Thyroid gland (tissue), 4 donors: ENCODE results near the gene ZNF474. TPM values are rescaled to one million over a fixed set of nuclear protein-coding genes. Genes with fewer than 3 reads are reported as not detected.

Experiments
- DNase-seq, 2 donors: peaks; one replicate each; pipeline ENCODE4 v3.0.0-alpha.2; 2019
- H3K27ac ChIP-seq, 3 donors: fragments of 200-600 bp; sonication (generic); 1 replicate in 2 of 3; 2 replicates in 1 of 3; pipeline ENCODE4 v1.5.1; 2016 to 2019; ENCODE audit warnings: mild to moderate bottlenecking in 1 of 3, moderate library complexity in 1 of 3
- H3K27me3 ChIP-seq: fragments of 200-600 bp; sonication (generic); one replicate; pipeline ENCODE4 v1.5.1; 2019
- H3K36me3 ChIP-seq, 2 donors: fragments of 200-600 bp; sonication (generic); one replicate each; pipeline ENCODE4 v1.5.1; 2016 to 2019
- H3K4me1 ChIP-seq, 2 donors: fragments of 200-600 bp; sonication (generic); one replicate each; pipeline ENCODE4 v1.5.1; 2017 to 2019
- H3K4me3 ChIP-seq, 3 donors: fragments of 200-600 bp; sonication (generic); replicated peaks in 1 of 3; 1 replicate in 2 of 3; 2 replicates in 1 of 3; pipeline ENCODE4 v1.5.1; 2016; ENCODE audit warnings: mild to moderate bottlenecking in 1 of 3
- H3K9me3 ChIP-seq: fragments of 200-600 bp; sonication (generic); one replicate; pipeline ENCODE4 v1.5.1; 2017
- POLR2A ChIP-seq, 2 donors: fragments of 450-650 bp; IDR thresholded peaks; one replicate each; pipeline ENCODE4 v1.6.1; 2017; ENCODE audit warnings: antibody characterized with exemption in 2 of 2, mild to moderate bottlenecking in 2 of 2, moderate library complexity in 1 of 2
- WGBS, 2 donors: methylation state at CpG; one replicate each; pipeline ENCODE4 v1.1.5; 2017; 5-methylcytosine and 5-hydroxymethylcytosine counted together
- intact Hi-C: fragments of 100-400 bp; cut with DNase I; formaldehyde crosslinking; loops from one replicate; pipeline ENCODE4 v1.15.1; 2023
- total RNA-seq, 4 donors: library from RNA; depleted of rRNA; stranded (reverse); fragments of >200 nt; gene quantifications; one replicate each; pipeline ENCODE4 v1.2.3, GENCODE V29; 2016
- TF ChIP-seq, protein P1 (sequence below), 6 experiments: fragments of 200-600 bp in 3 of 6; fragments of 450-650 bp in 3 of 6; sonication (generic) in 3 of 6; IDR thresholded peaks; one replicate each; pipeline ENCODE4 v1.5.1; 2016 to 2019; ENCODE audit warnings: antibody characterized with exemption in 6 of 6, mild to moderate bottlenecking in 2 of 6, inconsistent platforms in 1 of 6, moderate library complexity in 1 of 6

ZNF474 gene
- total RNA-seq, 4 donors from 2014 or later: 0.33 to 1.5 (median 0.54) TPM; not detected in 1

GRCh38 chr5:122114501-122114900, 14.8 kb upstream of the ZNF474 start:
- Histone ChIP-seq H3K9me3 (no peaks in the 10 kb centered on the region), H3K27me3 (no peaks in the 10 kb centered on the region), H3K27ac (no peak overlapping the region), H3K36me3 (no peaks in the 10 kb centered on the region), H3K4me1 (peaks cover 19 to 25% of the 10 kb centered on the region in 2 donors), H3K4me3 (no peak overlapping the region)
- intact Hi-C loops: no loop called here
- 76 to 88% methylated on average over 2 of the region's 2 CpGs for WGBS, 2 donors
- no peak for TF ChIP-seq POLR2A (IDR thresholded peaks at IDR 0.05)
- TF ChIP-seq, protein P1, sequence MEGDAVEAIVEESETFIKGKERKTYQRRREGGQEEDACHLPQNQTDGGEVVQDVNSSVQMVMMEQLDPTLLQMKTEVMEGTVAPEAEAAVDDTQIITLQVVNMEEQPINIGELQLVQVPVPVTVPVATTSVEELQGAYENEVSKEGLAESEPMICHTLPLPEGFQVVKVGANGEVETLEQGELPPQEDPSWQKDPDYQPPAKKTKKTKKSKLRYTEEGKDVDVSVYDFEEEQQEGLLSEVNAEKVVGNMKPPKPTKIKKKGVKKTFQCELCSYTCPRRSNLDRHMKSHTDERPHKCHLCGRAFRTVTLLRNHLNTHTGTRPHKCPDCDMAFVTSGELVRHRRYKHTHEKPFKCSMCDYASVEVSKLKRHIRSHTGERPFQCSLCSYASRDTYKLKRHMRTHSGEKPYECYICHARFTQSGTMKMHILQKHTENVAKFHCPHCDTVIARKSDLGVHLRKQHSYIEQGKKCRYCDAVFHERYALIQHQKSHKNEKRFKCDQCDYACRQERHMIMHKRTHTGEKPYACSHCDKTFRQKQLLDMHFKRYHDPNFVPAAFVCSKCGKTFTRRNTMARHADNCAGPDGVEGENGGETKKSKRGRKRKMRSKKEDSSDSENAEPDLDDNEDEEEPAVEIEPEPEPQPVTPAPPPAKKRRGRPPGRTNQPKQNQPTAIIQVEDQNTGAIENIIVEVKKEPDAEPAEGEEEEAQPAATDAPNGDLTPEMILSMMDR (IDR thresholded peaks at IDR 0.05): no peak
- DNase-seq: no peak

- H3K27me3 ChIP-seq: no peaks in the 10 kb centered on the region
- no peak for DNase-seq
- H3K4me1 ChIP-seq: peaks cover 46 to 48% of the 10 kb centered on the region in 2 donors
- intact Hi-C loops: no loop called here
- no peaks in the 10 kb centered on the region for H3K36me3 ChIP-seq
- H3K9me3 ChIP-seq: no peaks in the 10 kb centered on the region
- 84 to 86% methylated on average over 1 of the region's 1 CpG for WGBS, 2 donors
- H3K27ac ChIP-seq: peak overlapping the region; percentile 69 to 81 (median 80)
- H3K4me3 ChIP-seq: no peak overlapping the region
- TF ChIP-seq, protein P1 (IDR thresholded peaks at IDR 0.05): no peak
- no peak for TF ChIP-seq POLR2A (IDR thresholded peaks at IDR 0.05)
Measured at GRCh38 chr5:122118356-122118948, 10.9 kb upstream of the ZNF474 start.

- WGBS, 2 donors: 14 to 27% methylated on average over 3 of the region's 3 CpGs
- Histone ChIP-seq H3K4me3 (no peak overlapping the region), H3K27ac (peak overlapping the region; percentile 69 to 81 (median 80)), H3K9me3 (no peaks in the 10 kb centered on the region), H3K4me1 (peaks cover 46 to 49% of the 10 kb centered on the region in 2 donors), H3K27me3 (no peaks in the 10 kb centered on the region), H3K36me3 (no peaks in the 10 kb centered on the region)
- intact Hi-C loops: no loop called here
- DNase-seq: peak; percentile 61 to 62
- TF ChIP-seq, protein P1 (IDR thresholded peaks at IDR 0.05): peak in 1 of 6 experiments; percentile 12
- TF ChIP-seq POLR2A (IDR thresholded peaks at IDR 0.05): peak in 1 of 2 donors; percentile 55
Measured at GRCh38 chr5:122119205-122119604, 10.1 kb upstream of the ZNF474 start.

DNA sequence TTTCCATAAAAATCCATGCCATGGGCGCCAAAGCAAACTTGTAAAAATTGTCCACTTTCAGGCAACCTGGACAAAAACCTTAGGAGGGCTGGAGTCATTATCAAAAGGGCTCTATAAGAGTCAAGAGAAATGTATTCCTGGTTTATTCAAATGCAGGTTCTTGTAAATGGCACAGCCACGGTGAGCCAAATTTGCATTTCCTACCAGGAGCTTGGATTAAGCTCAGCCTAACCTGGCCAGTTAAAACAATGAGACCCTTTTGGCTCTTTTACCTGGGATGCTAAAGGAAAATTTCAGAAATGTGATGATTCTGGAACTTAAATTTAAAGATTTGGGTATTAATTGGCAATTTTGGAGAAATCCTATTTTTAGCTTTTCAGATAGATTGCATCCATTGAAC, 8.9 kb upstream of the ZNF474 start:
- Histone ChIP-seq H3K4me3 (no peak overlapping the region), H3K9me3 (no peaks in the 10 kb centered on the region), H3K27me3 (no peaks in the 10 kb centered on the region), H3K4me1 (peaks cover 46 to 49% of the 10 kb centered on the region in 2 donors), H3K36me3 (no peaks in the 10 kb centered on the region), H3K27ac (peak overlapping the region in 1 of 3 donors; percentile 30)
- DNase-seq: no peak
- 90% methylated on average over 2 of the region's 2 CpGs for WGBS, 2 donors
- TF ChIP-seq, protein P1 (IDR thresholded peaks at IDR 0.05): no peak
- TF ChIP-seq POLR2A (IDR thresholded peaks at IDR 0.05): no peak
- intact Hi-C loops: no loop called here

- no peaks in the 10 kb centered on the region for H3K9me3 ChIP-seq
- WGBS, 2 donors: 84 to 90% methylated on average over 2 of the region's 2 CpGs
- peak overlapping the region in 2 of 3 donors; percentile 60 to 96 for H3K27ac ChIP-seq
- intact Hi-C loops: no loop called here
- peaks cover 46 to 49% of the 10 kb centered on the region in 2 donors for H3K4me1 ChIP-seq
- DNase-seq: peak in 1 of 2 donors; percentile 21
- no peak overlapping the region for H3K4me3 ChIP-seq
- TF ChIP-seq POLR2A (IDR thresholded peaks at IDR 0.05): no peak
- TF ChIP-seq, protein P1 (IDR thresholded peaks at IDR 0.05): no peak
- no peaks in the 10 kb centered on the region for H3K36me3 ChIP-seq
- H3K27me3 ChIP-seq: no peaks in the 10 kb centered on the region
Measured at GRCh38 chr5:122120957-122121356, 8.4 kb upstream of the ZNF474 start.
